ENCODE data around the gene SDHA.

SDHA gene

GRCh38 chr5:199950-200645 lies 18.0 kb upstream of the SDHA start:
- H3K27ac ChIP-seq, result no peak overlapping the region
- TF ChIP-seq, protein P1, sequence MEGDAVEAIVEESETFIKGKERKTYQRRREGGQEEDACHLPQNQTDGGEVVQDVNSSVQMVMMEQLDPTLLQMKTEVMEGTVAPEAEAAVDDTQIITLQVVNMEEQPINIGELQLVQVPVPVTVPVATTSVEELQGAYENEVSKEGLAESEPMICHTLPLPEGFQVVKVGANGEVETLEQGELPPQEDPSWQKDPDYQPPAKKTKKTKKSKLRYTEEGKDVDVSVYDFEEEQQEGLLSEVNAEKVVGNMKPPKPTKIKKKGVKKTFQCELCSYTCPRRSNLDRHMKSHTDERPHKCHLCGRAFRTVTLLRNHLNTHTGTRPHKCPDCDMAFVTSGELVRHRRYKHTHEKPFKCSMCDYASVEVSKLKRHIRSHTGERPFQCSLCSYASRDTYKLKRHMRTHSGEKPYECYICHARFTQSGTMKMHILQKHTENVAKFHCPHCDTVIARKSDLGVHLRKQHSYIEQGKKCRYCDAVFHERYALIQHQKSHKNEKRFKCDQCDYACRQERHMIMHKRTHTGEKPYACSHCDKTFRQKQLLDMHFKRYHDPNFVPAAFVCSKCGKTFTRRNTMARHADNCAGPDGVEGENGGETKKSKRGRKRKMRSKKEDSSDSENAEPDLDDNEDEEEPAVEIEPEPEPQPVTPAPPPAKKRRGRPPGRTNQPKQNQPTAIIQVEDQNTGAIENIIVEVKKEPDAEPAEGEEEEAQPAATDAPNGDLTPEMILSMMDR (conservative IDR thresholded peaks at IDR 0.05), result no peak

DNA sequence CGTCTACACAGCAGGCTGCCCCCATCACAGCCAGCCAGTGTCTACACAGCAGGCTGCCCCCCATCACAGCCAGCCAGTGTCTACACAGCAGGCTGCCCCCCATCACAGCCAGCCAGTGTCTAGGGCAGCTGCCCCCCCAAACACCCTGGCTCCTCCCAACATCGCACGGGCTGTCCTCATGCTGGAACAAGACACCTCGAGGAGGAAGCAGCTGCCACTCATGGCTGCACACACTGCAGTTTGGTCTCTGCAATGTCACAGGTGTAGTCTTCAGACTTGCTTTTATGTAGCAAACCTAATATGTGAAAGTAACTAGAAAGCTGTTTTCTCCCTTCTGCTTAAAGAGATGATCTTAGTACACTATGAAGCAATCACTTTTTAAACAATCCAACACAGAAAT lies 17.1 kb upstream of the SDHA start:
- TF ChIP-seq, protein P1 (conservative IDR thresholded peaks at IDR 0.05), result no peak
- no peak overlapping the region for H3K27ac ChIP-seq

GRCh38 chr5:201672-202071 lies 16.4 kb upstream of the SDHA start:
- TF ChIP-seq, protein P1 (conservative IDR thresholded peaks at IDR 0.05), result no peak
- no peak overlapping the region for H3K27ac ChIP-seq

- no peak overlapping the region for H3K27ac ChIP-seq
- TF ChIP-seq, protein P1 (conservative IDR thresholded peaks at IDR 0.05), result no peak
Observed at GRCh38 chr5:203246-203930, 14.7 kb upstream of the SDHA start.

- TF ChIP-seq, protein P1 (conservative IDR thresholded peaks at IDR 0.05), result no peak
- H3K27ac ChIP-seq, result no peak overlapping the region
Observed at GRCh38 chr5:204001-204400, 14.1 kb upstream of the SDHA start.

- no peak overlapping the region for H3K27ac ChIP-seq
- TF ChIP-seq, protein P1 (conservative IDR thresholded peaks at IDR 0.05), result no peak
Observed at GRCh38 chr5:204462-204861, 13.7 kb upstream of the SDHA start.

DNA sequence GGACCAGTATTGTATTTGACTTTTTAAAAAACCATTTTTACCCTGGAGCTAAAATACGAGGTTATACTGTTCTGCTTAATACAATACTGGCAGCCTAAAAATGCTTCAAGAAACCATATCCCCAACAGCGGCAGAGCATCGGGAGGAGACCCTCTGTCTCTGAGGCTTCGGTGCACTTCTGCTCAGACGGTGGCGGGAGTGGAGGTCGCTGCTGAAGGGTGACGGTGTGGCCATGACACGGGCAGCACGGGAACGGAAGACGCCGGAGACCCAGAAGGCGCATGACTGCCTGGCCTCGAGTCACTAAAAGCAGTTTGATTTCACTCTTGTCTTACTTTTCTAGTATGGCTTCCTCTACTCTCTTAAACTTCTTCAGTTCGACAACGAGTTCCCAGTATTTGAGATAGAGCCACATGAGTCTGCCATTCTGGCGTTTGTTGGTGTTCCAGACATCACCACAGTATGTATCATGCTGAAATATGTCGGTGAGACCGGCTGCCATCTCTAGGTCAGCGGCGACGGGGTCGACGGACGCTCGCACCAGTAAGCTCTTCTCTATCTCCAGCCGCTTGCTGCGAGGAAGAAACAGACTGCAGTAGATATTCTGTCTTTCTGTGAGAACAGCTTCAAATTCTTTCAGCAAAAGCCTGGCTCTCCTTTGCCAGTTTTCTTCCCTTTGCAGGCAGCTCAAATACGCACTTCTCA lies 13.0 kb upstream of the SDHA start:
- H3K27ac ChIP-seq, result no peak overlapping the region
- TF ChIP-seq, protein P1 (conservative IDR thresholded peaks at IDR 0.05), result no peak
